Raji (cell line): ENCODE measurements around the gene ABCA6.

Source experiments
- POLR2A ChIP-seq: IDR thresholded peaks from 2 replicates; pipeline ENCODE4 v1.6.1; 2011; ENCODE audit warnings: low read depth, low read length, control low read depth; ENCODE audit not compliant: insufficient read depth

The ABCA6 gene

DNA sequence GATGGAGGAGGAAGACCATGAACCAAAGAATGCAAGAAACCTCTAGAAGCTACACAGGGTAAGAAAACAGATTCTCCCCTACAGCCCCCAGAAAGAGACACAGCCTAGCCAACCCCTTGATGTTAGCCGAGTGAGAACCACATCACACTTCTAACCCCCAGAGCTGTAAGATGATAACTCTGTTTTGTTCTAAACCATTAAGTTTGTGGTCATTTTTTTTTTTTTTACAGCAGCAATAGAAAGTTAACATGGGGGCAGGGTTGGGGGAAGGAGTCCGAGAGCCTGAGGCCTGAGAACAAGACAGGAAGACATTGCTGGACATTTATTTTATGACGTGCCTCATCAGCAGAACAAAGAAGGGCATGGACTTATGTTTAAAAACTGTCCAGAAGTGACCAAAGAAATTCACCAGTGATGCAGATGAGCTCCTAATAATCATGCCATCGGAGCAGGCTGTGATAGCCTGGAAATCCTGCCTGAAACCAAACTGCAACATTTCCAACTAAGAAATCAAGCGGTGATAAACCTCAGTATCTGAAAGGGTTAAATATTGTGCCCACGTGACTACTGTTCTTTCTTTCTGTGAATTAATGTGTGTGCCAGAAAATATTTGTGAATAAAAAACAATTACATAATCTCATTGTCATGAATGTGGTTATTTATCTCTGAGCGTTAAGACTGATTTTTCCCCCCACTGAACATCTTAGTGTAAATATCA, 82.1 kb downstream of the ABCA6 start:
- TF ChIP-seq POLR2A: no peak

DNA sequence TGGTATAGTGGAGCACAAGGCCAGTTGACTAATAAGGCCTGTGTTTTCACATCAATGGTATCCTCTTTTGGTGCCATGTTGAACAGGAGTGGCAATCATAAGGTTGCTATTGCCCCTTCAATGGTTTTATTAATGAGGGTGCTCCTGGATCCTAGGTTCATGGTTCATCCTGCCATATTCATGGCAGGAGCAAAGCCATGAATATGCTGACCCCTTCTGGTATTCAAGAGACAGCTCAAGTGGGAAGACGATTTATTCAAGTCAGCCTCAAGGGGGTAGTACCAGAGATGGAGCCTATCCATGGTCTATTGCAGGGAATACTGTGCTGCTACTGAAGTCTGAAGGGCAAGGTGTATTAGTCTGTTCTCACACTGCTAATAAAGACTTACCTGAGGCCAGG, 83.5 kb downstream of the ABCA6 start:
- TF ChIP-seq POLR2A: no peak

DNA sequence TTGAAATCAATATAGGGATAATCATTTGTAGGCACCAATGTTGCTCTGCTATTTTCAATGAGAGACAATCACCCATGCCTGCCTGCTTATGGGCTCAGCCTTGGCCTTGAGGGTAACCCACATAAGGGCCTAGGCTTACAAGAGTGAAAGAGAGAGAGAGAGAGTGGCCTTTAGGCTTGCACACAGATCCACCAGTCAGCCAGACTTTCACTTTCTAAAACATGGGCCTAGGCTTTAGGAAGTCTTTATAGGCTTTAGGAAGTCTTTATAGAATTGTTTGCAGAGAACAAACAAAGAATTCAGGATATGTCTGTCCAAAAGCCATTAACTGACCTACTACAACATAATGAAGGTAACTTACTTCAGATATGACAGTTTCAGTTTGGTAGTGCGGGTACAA, 84.4 kb downstream of the ABCA6 start:
- no peak for TF ChIP-seq POLR2A

DNA sequence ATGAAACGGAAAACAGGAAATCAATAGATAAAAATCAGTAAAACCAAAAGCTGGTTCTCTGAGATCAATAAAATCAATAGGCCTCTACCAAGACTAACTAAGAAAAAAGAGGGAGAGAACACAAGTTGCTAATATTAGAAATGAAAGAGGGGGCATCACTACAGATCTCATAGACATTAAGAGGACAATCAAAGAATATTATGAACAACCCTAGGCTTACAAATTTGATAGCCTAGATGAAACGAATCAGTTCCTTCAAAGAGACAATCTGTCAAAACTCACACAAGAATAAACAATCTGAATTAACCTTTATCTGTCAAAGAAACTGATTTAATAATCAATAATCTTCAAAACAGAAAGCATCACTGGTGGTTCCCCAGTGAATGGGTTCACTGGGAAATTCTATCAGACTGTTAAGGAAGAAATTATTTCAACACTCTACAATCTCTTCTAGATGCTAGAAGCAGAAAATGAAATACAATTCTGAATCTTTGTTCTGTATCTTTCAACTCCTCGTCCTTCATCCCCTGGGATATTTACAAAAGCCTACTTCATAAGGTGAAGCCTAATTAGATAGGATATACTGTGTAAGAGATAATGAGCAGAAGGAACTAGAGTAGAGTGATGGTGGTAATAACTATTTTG, 85.4 kb downstream of the ABCA6 start:
- TF ChIP-seq POLR2A: no peak

DNA sequence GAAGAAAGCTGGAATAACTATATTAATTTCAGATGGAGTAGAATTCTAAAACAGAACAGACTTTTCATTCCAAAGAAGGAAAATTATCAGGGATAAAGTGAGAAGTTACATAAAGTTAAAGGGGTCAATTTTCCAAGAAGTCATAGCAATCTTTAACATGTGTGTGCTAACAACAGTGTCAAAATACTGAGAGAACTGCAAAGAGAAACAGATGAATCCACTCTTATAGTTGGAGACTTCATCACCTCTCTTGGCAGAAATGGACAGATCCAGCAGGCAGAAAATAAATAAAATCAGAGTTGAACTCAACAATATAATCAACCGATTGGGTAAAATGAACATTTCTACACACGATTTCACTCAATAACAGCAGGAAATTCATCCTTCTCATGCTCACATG, 86.4 kb downstream of the ABCA6 start:
- TF ChIP-seq POLR2A: no peak

DNA sequence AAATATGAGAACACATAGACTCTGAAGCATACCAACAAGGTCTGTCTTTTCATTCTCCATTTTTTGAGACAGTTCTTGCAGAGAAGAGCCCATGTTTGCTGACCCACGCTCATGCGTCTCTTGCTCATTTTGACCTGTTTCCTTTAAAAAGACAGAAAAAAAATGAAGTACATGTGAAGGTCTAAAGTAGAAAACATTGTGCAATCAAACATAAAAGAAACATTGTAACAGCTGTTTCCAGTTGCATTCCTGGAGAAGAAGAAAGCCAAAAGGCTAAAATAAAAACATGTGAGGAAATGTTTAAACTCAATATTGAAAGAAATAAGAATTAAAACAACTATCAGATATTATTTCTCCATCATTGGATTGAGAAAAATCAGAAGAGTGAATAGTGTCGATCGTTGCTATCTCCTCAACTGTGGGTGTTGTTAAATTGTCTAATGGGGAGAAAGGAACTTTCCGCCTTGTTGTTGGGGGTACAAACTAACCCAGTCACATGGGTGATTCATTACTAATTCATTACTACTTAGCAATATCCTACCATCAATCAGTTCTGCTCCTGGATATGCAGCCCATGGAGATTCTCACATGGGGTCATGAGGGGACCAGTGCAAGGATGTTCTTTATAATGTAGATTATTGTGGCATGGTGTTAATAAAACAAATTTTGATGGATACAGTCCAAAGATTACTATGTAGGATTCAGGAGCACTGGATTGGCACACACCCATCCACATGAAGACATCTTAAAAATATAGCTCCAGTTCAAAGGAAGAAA, 90.5 kb downstream of the ABCA6 start:
- TF ChIP-seq POLR2A: no peak

DNA sequence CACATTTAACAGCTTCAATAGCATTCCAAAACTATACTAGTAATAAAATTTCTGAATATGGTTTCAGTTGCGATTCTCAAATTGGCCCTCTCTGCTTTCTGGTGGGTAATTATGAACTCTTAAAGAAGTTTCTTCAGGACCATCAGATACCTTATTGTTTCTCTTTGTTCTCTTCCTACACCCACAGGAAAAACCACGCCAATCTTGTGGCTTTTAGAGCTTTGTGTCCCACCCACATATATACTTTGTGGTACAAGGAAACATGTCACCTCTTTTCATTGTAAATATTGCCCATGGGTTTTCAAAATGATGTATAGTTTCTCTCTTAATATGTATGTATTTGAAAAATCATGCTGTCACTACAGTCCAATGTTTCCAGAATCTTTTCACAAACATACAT, 93.1 kb downstream of the ABCA6 start:
- TF ChIP-seq POLR2A: no peak

DNA sequence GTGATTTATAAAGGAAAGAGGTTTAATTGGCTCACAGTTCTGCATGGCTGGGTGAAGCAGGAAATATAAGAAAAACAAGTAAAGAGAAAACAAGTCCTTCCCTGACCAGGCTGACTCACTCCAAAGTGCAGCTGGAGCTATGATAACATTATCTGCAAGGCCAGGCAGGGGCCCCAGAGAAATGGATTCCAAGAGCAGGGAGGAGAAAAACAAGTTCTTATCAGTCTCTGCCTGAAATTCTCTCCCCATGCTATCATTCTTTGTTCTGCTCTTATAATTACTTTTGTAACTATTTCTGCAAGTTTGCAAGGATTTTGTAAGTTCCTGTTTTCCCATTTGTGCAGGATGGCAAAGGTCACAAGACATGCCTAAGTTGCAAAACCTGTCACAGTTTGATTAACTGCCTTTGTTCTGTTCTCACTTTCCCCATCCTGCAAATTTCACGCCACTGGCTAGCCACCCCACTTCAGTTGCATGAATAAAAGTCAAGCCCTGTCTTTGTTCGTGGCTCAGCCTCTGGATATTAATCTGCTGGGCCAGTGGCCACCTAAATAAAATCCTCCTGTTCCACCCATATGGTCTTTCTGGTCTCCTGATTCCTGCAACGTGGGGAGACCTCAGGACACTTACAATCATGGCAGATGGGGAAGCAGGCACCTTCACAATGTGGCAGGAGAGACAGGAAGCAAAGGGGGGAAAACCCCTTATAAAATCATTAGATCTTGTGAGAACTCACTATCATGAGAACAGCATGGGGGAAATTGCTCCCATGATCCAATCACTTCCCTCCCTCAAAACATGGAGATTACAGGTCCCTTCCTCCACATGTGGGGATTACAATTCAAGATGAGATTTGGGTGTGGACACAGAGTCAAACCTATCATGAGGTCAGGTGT, 94.1 kb downstream of the ABCA6 start:
- TF ChIP-seq POLR2A: no peak

DNA sequence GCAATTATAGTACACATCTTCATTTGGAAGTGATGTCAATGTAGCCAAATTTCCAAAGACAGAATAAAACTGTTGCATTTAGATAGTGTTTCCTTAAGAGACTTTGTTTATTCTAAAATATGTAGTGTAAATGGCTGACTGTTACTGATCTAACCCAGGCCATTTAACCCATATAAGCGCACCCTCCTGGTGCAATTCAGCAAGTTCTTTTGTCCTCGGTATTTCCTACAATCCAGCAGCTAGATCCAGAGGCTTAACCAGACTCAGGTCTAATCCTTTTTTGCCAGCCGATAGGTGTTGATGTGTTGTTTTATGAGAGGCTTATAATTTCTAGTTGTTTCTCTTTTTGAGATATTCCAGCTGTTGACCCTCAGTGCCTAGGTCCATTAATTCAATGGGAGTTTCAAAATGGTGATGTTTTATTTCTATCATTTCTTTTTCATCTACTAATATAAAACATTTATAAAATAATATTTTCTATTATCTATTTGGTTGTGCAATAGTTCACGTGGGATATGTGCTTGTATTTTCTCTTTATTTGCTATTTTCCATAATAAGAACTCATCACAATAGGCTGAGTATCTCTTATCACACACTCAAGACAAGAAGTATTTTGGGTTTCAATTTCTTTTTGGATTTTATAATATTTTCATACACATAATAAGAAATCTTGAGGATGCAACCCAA, 95.4 kb downstream of the ABCA6 start:
- TF ChIP-seq POLR2A: no peak

DNA sequence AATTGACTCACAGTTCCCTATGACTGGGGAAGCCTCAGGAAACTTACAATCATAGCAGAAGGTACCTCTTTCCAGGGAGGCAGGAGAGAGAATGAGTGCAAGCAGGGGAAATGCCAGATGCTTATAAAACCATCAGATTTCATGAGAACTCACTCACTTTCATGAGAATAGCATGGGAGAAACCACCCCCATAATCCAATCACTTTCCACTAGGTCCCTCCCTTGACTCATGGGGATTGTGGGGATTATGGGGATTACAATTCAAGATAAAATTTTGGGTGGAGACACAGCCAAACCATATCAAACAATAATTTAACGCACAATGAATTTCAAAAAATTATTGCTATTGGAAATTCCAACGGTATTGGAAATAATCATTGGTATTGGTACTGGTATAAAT, 96.0 kb downstream of the ABCA6 start:
- TF ChIP-seq POLR2A: no peak

DNA sequence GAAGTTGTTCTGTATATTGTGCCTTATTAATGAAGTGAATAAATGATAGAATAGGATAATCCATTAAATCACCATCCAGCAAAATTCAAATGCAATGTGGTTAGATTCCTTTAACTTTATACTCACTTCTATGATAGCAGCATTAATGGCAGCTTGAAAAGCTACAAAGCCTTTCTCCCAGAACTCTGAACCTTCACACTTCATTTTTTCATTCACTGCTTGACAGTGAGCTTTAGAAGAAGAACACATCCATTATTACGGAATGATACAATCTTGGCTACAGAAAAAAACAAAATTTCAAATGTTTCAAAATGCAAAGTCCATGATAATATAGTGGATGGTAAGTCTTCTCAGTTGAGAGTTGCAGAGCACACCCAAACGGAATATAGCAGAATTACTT, 97.3 kb downstream of the ABCA6 start:
- TF ChIP-seq POLR2A: no peak

DNA sequence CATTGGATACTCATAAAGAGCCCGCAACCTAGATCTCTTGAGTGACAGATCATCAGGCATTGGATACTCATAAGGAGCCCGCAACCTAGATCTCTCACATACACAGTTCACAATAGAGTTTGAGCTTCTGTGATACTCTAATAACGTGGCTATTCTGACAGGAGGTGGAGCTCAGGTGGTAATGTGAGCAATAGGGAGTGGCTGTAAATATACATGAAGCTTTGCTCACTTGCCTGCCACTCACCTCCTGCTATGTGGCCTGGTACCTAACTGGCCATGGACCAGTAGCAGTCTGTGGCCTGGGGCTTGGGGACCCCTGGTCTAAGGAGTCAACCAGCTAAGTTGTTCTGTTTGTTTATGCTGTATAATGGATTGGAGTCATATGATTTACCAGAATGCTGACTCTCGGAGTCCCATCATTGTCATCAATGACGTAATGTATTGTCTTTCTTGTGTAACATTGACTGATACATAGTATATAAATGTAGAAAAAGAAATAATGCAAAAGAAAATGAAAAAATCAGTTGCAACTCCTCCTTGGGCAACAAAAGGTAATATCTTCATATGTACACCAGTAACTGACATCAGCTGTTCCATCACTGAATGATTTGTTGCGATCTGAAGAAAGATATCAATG, 98.5 kb downstream of the ABCA6 start:
- no peak for TF ChIP-seq POLR2A

DNA sequence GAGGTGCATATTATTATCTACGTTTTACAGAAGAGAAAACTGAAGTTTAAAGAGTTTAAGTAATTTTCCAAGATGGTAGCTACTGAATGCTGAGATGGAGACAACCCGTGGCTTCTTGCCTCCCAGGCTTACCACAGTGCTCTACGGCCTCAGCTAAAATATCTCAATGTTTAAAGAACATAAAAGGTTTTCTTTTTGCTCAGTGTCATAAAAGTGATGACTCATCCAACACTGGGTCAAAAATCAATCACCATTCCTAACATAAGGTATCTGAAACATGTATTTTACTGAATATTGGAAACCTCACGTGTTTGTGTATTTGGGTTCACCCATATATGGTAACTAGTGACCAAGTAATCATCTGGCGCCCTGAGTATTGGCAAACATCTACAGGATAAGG, 99.4 kb downstream of the ABCA6 start:
- no peak for TF ChIP-seq POLR2A

DNA sequence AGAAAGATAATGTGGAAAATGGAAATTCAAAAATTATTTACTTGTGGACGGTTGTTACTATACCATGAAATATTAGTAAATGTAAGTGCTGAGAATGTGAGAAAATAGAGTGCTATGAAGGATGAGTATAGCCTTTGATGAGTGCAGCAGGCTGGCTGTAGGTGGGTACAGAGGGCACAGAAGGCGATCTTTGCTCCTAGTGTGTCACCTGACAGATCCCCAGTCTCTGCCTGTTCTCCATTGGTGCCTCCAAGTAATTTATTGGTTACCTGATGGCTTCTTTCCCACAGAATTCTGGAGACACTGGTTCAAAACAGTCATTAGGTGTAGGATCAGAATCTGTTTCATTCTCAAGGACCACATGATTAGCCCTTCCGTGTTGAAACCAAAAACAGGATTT, 109.9 kb downstream of the ABCA6 start:
- no peak for TF ChIP-seq POLR2A
